Measurements from ENCODE around the gene UGT1A10.

DNA sequence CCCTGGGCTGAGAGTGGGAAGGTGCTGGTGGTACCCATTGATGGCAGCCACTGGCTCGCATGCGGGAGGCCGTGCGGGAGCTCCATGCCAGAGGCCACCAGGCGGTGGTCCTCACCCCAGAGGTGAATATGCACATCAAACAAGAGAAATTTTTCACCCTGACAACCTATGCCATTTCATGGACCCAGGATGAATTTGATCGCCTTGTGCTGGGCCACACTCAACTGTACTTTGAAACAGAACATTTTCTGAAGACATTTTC, 111.0 kb downstream of the UGT1A10 start:
- TF ChIP-seq, protein P1, sequence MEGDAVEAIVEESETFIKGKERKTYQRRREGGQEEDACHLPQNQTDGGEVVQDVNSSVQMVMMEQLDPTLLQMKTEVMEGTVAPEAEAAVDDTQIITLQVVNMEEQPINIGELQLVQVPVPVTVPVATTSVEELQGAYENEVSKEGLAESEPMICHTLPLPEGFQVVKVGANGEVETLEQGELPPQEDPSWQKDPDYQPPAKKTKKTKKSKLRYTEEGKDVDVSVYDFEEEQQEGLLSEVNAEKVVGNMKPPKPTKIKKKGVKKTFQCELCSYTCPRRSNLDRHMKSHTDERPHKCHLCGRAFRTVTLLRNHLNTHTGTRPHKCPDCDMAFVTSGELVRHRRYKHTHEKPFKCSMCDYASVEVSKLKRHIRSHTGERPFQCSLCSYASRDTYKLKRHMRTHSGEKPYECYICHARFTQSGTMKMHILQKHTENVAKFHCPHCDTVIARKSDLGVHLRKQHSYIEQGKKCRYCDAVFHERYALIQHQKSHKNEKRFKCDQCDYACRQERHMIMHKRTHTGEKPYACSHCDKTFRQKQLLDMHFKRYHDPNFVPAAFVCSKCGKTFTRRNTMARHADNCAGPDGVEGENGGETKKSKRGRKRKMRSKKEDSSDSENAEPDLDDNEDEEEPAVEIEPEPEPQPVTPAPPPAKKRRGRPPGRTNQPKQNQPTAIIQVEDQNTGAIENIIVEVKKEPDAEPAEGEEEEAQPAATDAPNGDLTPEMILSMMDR (IDR thresholded peaks at IDR 0.05) = no peak
- no peak for TF ChIP-seq ZFX (IDR thresholded peaks at IDR 0.05; ENCODE audit: borderline replicate concordance)
